K562 (cell line): ENCODE data around the gene PPP1CC. TPM values are rescaled to one million over a fixed set of nuclear protein-coding genes. Genes with fewer than 3 reads are reported as not detected.

Experiments used
- CCNT2 ChIP-seq: IDR thresholded peaks from 2 replicates; pipeline ENCODE4 v1.6.1; 2011; ENCODE audit warnings: borderline replicate concordance, low read depth, mild to moderate bottlenecking, moderate library complexity, mixed read lengths, low read length; ENCODE audit not compliant: insufficient read length; ENCODE audit errors: extremely low read depth
- CEBPG ChIP-seq, 3 experiments: fragments of 200-800 bp in 1 of 3; sonication (Bioruptor generic) in 1 of 3; sonication (generic) in 1 of 3; formaldehyde crosslinking in 1 of 3; IDR thresholded peaks in 2 of 3; conservative IDR thresholded peaks in 1 of 3; 2 replicates each; pipeline versions ENCODE4 v1.6.1 to v1.8.0; 2016 to 2022; ENCODE audit warnings: missing compliant biosample characterization in 2 of 3, missing genetic modification characterization in 2 of 3, mild to moderate bottlenecking in 1 of 3, missing genetic modification reagents in 1 of 3
- CHD2 ChIP-seq: IDR thresholded peaks from 2 replicates; pipeline ENCODE4 v1.6.1; 2011; ENCODE audit warnings: low read depth, low read length
- CREB1 ChIP-seq, 2 experiments: sonication (generic) in 1 of 2; formaldehyde crosslinking in 1 of 2; IDR thresholded peaks; 2 replicates each; pipeline versions ENCODE4 v1.6.1 to v1.8.0; 2012 to 2022; ENCODE audit warnings: inconsistent platforms in 1 of 2, mild to moderate bottlenecking in 1 of 2, missing genetic modification reagents in 1 of 2, moderate library complexity in 1 of 2
- CREB3 ChIP-seq: fragments of 450-650 bp; conservative IDR thresholded peaks from 2 replicates; pipeline ENCODE4 v1.6.1; 2016; ENCODE audit warnings: missing genetic modification characterization, low read depth, mild to moderate bottlenecking, missing compliant biosample characterization, moderate library complexity
- ETS1 ChIP-seq: conservative IDR thresholded peaks from 2 replicates; pipeline ENCODE4 v1.6.1; 2011; ENCODE audit warnings: low read depth, mild to moderate bottlenecking, low read length; ENCODE audit not compliant: control insufficient read depth
- MCM5 ChIP-seq: fragments of 450-650 bp; IDR thresholded peaks from 2 replicates; pipeline ENCODE4 v1.6.1; 2016; ENCODE audit warnings: low read depth
- NELFE ChIP-seq: IDR thresholded peaks from 2 replicates; pipeline ENCODE4 v1.6.1; 2011; ENCODE audit warnings: mild to moderate bottlenecking; ENCODE audit not compliant: insufficient read depth, insufficient read length
- NFE2 ChIP-seq: IDR thresholded peaks from 2 replicates; pipeline ENCODE4 v1.6.1; 2014; ENCODE audit warnings: antibody characterized with exemption, low read depth
- POLR3A ChIP-seq: IDR thresholded peaks from 2 replicates; pipeline ENCODE4 v1.6.1; 2011; ENCODE audit warnings: borderline replicate concordance, mild to moderate bottlenecking, moderate library complexity; ENCODE audit not compliant: insufficient read length, insufficient read depth; ENCODE audit errors: extremely low read depth
- RERE ChIP-seq: sonication (generic); formaldehyde crosslinking; IDR thresholded peaks from 2 replicates; pipeline ENCODE4 v1.8.0; 2023; ENCODE audit warnings: missing genetic modification reagents, mild to moderate bottlenecking, borderline replicate concordance
- SIN3A ChIP-seq, 2 experiments: fragments of 150-350 bp in 1 of 2; IDR thresholded peaks; 2 replicates each; pipeline ENCODE4 v1.6.1; 2011 to 2016; ENCODE audit warnings: borderline replicate concordance in 2 of 2, low read depth in 2 of 2, low read length in 2 of 2, mild to moderate bottlenecking in 2 of 2, moderate library complexity in 2 of 2; ENCODE audit not compliant: control insufficient read depth in 1 of 2
- STAG1 ChIP-seq: sonication (generic); formaldehyde crosslinking; IDR thresholded peaks from 2 replicates; pipeline ENCODE4 v1.5.0; 2020; ENCODE audit warnings: missing genetic modification reagents, borderline replicate concordance
- ZNF41 ChIP-seq: fragments of 250-450 bp; sonication (Bioruptor Pico); conservative IDR thresholded peaks from 2 replicates; pipeline ENCODE4 v1.4.0; 2020; ENCODE audit warnings: mild to moderate bottlenecking
- polyA plus RNA-seq, 8 experiments: library from polyadenylated mRNA; depleted of rRNA in 4 of 8; stranded (reverse) in 5 of 8; unstranded in 3 of 8; fragments of >200 nt; fragmentation: Nextera tagmentation in 2 of 8; fragmentation: Illumina TruSeq in 1 of 8; extraction: Ambion mirVana in 2 of 8; extraction: Trizol in 1 of 8; gene quantifications; 2 replicates each; pipeline versions ENCODE4 v1.2.1 to v1.2.3, GENCODE V29; 2011 to 2014; ENCODE audit warnings: inconsistent platforms in 1 of 8, missing spikeins in 1 of 8
- total RNA-seq, 7 experiments: library from RNA; depleted of rRNA in 6 of 7; stranded (reverse); fragments of >200 nt in 6 of 7; fragmentation: Illumina TruSeq in 2 of 7; extraction: Trizol in 2 of 7; gene quantifications; 2 replicates each; pipeline versions ENCODE4 v1.2.1 to v1.2.3, GENCODE V29; 2011 to 2021; ENCODE audit warnings: low replicate concordance in 1 of 7
- TF ChIP-seq, protein P1 (sequence below): fragments of 250-450 bp; sonication (Bioruptor Pico); IDR thresholded peaks from 2 replicates; pipeline ENCODE4 v1.5.0; 2022; ENCODE audit warnings: mild to moderate bottlenecking

The PPP1CC gene
- total and polyA plus RNA-seq, 9 of the 15 experiments (the other 6 are each of a cell fraction or from before 2014, with no cell fraction given) = 67.4 to 286 (median 195) TPM

DNA sequence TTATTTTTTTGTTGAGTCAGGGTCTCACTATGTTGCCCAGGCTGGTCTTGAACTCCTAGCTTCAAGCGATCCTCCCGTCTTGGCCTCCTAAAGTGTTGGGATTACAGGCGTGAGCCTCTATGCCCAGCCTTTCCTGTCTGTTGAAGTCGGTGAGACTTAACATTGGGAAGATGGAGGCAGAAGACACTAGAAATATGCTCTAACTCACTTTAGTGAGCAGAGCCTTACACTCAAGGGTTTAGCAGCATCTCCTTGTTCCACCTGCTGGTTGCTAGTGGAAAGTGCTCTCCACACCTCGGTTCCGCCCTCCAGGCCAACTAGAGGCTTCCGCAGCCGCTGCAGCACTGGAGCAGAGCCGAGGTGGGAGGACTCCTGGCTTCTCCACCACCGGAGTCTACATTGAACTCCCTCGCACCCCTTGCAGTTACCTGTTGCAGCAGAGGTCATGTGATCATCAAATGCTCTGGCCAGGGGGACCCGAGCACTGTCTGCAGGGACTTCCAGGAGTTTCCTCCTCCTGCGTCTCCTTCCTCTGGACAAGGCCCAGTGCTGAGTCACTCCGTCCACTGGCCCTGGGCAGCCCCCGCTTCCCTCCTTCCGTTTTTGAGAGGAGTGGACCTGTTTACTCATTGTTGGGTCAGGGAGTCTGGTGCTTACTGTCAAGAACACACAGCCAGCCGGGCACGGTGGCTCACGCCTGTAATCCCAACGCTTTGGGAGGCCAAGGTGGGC is 44.4 kb downstream of the PPP1CC start (continued):
- no peak for TF ChIP-seq RERE (CRISPR knock-in tag)
- no peak for TF ChIP-seq CEBPG (CRISPR knock-in tag; IDR thresholded peaks at IDR 0.05)
- TF ChIP-seq CEBPG (tag; conservative IDR thresholded peaks at IDR 0.05 in 1 of 2, IDR thresholded peaks at IDR 0.05 in 1 of 2) = no peak
- peak; percentile 51; the same call in 1 of the 2 replicates for TF ChIP-seq STAG1 (CRISPR knock-in tag)
- TF ChIP-seq POLR3A = no peak
- no peak for TF ChIP-seq CREB3
- TF ChIP-seq ETS1 = no peak
- TF ChIP-seq CREB1 (IDR thresholded peaks at IDR 0.05) = no peak
- no peak; the same call in 1 of the 2 replicates for TF ChIP-seq CREB1 (CRISPR knock-in tag; IDR thresholded peaks at IDR 0.05)
- TF ChIP-seq NELFE = no peak
- TF ChIP-seq, protein P1, sequence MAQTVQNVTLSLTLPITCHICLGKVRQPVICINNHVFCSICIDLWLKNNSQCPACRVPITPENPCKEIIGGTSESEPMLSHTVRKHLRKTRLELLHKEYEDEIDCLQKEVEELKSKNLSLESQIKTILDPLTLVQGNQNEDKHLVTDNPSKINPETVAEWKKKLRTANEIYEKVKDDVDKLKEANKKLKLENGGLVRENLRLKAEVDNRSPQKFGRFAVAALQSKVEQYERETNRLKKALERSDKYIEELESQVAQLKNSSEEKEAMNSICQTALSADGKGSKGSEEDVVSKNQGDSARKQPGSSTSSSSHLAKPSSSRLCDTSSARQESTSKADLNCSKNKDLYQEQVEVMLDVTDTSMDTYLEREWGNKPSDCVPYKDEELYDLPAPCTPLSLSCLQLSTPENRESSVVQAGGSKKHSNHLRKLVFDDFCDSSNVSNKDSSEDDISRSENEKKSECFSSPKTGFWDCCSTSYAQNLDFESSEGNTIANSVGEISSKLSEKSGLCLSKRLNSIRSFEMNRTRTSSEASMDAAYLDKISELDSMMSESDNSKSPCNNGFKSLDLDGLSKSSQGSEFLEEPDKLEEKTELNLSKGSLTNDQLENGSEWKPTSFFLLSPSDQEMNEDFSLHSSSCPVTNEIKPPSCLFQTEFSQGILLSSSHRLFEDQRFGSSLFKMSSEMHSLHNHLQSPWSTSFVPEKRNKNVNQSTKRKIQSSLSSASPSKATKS (CRISPR knock-in tag) = no peak
- TF ChIP-seq MCM5 = no peak
- TF ChIP-seq CCNT2 = peak; percentile 31
- peak; percentile 98 for TF ChIP-seq NFE2
- TF ChIP-seq ZNF41 (CRISPR knock-in tag) = no peak
- TF ChIP-seq SIN3A (IDR thresholded peaks at IDR 0.05; ENCODE audit: borderline replicate concordance in 2 of 2, control insufficient read depth in 1 of 2, low read depth in 2 of 2, low read length in 2 of 2) = no peak
- no peak for TF ChIP-seq CHD2
